Keratinocyte (primary cell): ENCODE measurements around the gene COTL1. TPM values are rescaled to one million over a fixed set of nuclear protein-coding genes. Genes with fewer than 3 reads are reported as not detected.

ENCODE experiments used
- DNase-seq: peaks from one replicate; pipeline ENCODE4 v3.0.0-alpha.2; 2011; ENCODE audit warnings: low read depth, missing footprints, low spot score
- FAIRE-seq: peaks from 2 replicates; lab custom pipeline; 2011; peaks lifted over from hg19 to GRCh38; lab: Jason Lieb, UNC
- H2AFZ ChIP-seq: 2 replicates; pipeline ENCODE4 v1.6.0; 2012; ENCODE audit warnings: low read length, control low read depth, inconsistent platforms; ENCODE audit not compliant: control insufficient read depth
- H3K27ac ChIP-seq: 2 replicates; pipeline ENCODE4 v1.5.1; 2011; ENCODE audit warnings: low read length; ENCODE audit not compliant: control insufficient read depth, insufficient read depth
- H3K27me3 ChIP-seq: 3 replicates; pipeline ENCODE4 v1.6.0; 2011; ENCODE audit warnings: low read length; ENCODE audit not compliant: control insufficient read depth, insufficient read depth; ENCODE audit errors: extremely low read depth
- H3K36me3 ChIP-seq, 2 experiments: 2 replicates in 1 of 2; 3 replicates in 1 of 2; pipeline ENCODE4 v1.5.1; 2011; ENCODE audit warnings: low read length in 2 of 2, mild to moderate bottlenecking in 1 of 2; ENCODE audit not compliant: control insufficient read depth in 2 of 2, insufficient read depth in 2 of 2; ENCODE audit errors: extremely low read depth in 1 of 2
- H3K4me1 ChIP-seq: 3 replicates; pipeline ENCODE4 v1.5.1; 2011; ENCODE audit warnings: low read length; ENCODE audit not compliant: control insufficient read depth, insufficient read depth; ENCODE audit errors: extremely low read depth
- H3K4me2 ChIP-seq: 3 replicates; pipeline ENCODE4 v1.6.0; 2011; ENCODE audit warnings: low read depth, low read length; ENCODE audit not compliant: control insufficient read depth, insufficient read depth; ENCODE audit errors: extremely low read depth
- H3K4me3 ChIP-seq, 3 experiments: fragments of 200-600 bp in 1 of 3; sonication (generic) in 1 of 3; 2 replicates in 2 of 3; 3 replicates in 1 of 3; pipeline ENCODE4 v1.5.1; 2011 to 2016; ENCODE audit warnings: low read length in 3 of 3, mild to moderate bottlenecking in 3 of 3, control low read depth in 2 of 3, inconsistent platforms in 1 of 3, low read depth in 1 of 3, mixed read lengths in 1 of 3, mixed run types in 1 of 3, moderate library complexity in 1 of 3; ENCODE audit not compliant: control insufficient read depth in 2 of 3, insufficient read depth in 2 of 3; ENCODE audit errors: extremely low read depth in 1 of 3
- H3K79me2 ChIP-seq: 2 replicates; pipeline ENCODE4 v1.6.0; 2012; ENCODE audit warnings: low read length; ENCODE audit not compliant: control insufficient read depth, insufficient read depth
- H3K9ac ChIP-seq: 3 replicates; pipeline ENCODE4 v1.6.0; 2011; ENCODE audit warnings: low read length; ENCODE audit not compliant: control insufficient read depth, insufficient read depth; ENCODE audit errors: extremely low read depth
- H3K9me1 ChIP-seq: 3 replicates; pipeline ENCODE4 v1.6.0; 2011; ENCODE audit warnings: low read length; ENCODE audit not compliant: control insufficient read depth, insufficient read depth; ENCODE audit errors: extremely low read depth
- H3K9me3 ChIP-seq: 2 replicates; pipeline ENCODE4 v1.5.1; 2012; ENCODE audit warnings: low read depth, low read length; ENCODE audit not compliant: control insufficient read depth
- H4K20me1 ChIP-seq: 3 replicates; pipeline ENCODE4 v1.6.0; 2011; ENCODE audit warnings: low read length; ENCODE audit not compliant: control insufficient read depth, insufficient read depth; ENCODE audit errors: extremely low read depth
- EZH2 ChIP-seq: IDR thresholded peaks from one replicate; pipeline ENCODE4 v1.6.1; 2012; ENCODE audit warnings: inconsistent platforms, mild to moderate bottlenecking, low read length, moderate library complexity
- dilution Hi-C: fragments of 300-500 bp; cut with MboI; formaldehyde crosslinking; loops from one replicate; pipeline ENCODE4 v1.7.0; 2020; ENCODE audit warnings: low sequenced_read_pairs; ENCODE audit not compliant: extremely low pct_ligation_motif_present
- polyA plus RNA-seq, 5 experiments: library from polyadenylated mRNA; depleted of rRNA in 3 of 5; stranded (reverse) in 3 of 5; stranded (forward) in 1 of 5; unstranded in 1 of 5; fragments of >200 nt; gene quantifications; 1 replicate in 1 of 5; 2 replicates in 3 of 5; 3 replicates in 1 of 5; pipeline versions ENCODE4 v1.2.1 to v1.2.3, GENCODE V29; 2011 to 2012; ENCODE audit warnings: missing spikeins in 2 of 5, low read depth in 1 of 5, low replicate concordance in 1 of 5
- TF ChIP-seq, protein P1 (sequence below), 3 experiments: IDR thresholded peaks in 1 of 3; conservative IDR thresholded peaks in 1 of 3; optimal IDR thresholded peaks in 1 of 3; 2 replicates in 2 of 3; 3 replicates in 1 of 3; pipeline versions ENCODE3 to v1.5.1; 2011; ENCODE audit warnings: low read length in 3 of 3, mild to moderate bottlenecking in 3 of 3, moderate library complexity in 2 of 3, control low read depth in 1 of 3, inconsistent platforms in 1 of 3; ENCODE audit not compliant: insufficient read depth in 2 of 3; ENCODE audit errors: extremely low read depth in 1 of 3

The COTL1 gene
- polyA plus RNA-seq, 1 donor (not counting 4 experiments of a cell fraction or from before 2014, with no cell fraction given): 116 TPM

DNA sequence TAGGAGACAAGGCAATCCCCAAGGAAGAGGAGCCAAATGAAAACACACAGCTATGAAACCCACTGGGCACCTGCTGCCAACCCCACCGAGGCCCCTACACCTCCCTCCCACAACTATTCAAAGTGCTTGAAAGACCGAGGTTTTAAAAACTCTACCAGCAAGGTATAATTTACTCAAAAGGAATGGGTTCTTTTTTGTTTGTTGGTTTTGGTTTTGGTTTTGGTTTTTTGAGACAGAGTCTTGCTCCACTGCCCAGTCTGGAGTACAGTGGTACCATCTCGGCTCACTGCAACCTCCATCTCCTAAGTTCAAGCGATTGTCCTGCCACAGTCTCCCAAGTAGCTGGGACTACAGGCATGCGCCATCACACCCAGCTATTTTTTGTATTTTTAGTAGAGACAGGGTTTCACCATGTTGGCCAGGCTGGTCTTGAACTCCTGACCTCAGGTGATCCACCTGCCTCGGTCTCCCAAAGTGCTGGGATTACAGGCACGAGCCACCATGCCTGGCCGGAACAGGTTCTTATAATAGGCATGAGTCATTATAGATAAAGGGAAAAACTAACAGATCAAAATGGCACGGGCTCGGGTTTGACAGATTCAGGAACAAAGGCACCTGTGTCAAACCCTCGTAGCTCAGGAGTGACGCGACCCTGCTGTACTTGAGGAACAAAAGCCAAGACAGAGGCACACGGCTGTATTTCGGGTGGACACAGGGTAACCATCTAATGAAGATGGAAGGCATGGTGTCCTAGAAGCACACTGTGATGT lies 40.7 kb downstream of the COTL1 start:
- TF ChIP-seq EZH2: no peak
- TF ChIP-seq, protein P1, sequence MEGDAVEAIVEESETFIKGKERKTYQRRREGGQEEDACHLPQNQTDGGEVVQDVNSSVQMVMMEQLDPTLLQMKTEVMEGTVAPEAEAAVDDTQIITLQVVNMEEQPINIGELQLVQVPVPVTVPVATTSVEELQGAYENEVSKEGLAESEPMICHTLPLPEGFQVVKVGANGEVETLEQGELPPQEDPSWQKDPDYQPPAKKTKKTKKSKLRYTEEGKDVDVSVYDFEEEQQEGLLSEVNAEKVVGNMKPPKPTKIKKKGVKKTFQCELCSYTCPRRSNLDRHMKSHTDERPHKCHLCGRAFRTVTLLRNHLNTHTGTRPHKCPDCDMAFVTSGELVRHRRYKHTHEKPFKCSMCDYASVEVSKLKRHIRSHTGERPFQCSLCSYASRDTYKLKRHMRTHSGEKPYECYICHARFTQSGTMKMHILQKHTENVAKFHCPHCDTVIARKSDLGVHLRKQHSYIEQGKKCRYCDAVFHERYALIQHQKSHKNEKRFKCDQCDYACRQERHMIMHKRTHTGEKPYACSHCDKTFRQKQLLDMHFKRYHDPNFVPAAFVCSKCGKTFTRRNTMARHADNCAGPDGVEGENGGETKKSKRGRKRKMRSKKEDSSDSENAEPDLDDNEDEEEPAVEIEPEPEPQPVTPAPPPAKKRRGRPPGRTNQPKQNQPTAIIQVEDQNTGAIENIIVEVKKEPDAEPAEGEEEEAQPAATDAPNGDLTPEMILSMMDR (optimal IDR thresholded peaks at IDR 0.05 in 1 of 3, IDR thresholded peaks at IDR 0.05 in 1 of 3, conservative IDR thresholded peaks at IDR 0.05 in 1 of 3; ENCODE audit: extremely low read depth in 1 of 3, insufficient read depth in 2 of 3, low read length in 3 of 3): no peak
- FAIRE-seq (no peak), DNase-seq (no peak)
- no peaks in the 10 kb centered on the region for H3K9me3 ChIP-seq
- H4K20me1 ChIP-seq: peaks cover 17% of the 10 kb centered on the region
- H3K4me3 ChIP-seq: no peak overlapping the region
- no peak overlapping the region for H3K27ac ChIP-seq
- H2AFZ ChIP-seq: no peak overlapping the region
- H3K9ac ChIP-seq: no peak overlapping the region
- peaks cover 6% of the 10 kb centered on the region for H3K9me1 ChIP-seq
- no peak overlapping the region for H3K4me2 ChIP-seq
- peaks cover 17 to 26% of the 10 kb centered on the region in 2 experiments for H3K36me3 ChIP-seq
- no peaks in the 10 kb centered on the region for H3K27me3 ChIP-seq
- peaks cover 69% of the 10 kb centered on the region for H3K79me2 ChIP-seq
- dilution Hi-C loops: no loop called here
- H3K4me1 ChIP-seq: no peaks in the 10 kb centered on the region

DNA sequence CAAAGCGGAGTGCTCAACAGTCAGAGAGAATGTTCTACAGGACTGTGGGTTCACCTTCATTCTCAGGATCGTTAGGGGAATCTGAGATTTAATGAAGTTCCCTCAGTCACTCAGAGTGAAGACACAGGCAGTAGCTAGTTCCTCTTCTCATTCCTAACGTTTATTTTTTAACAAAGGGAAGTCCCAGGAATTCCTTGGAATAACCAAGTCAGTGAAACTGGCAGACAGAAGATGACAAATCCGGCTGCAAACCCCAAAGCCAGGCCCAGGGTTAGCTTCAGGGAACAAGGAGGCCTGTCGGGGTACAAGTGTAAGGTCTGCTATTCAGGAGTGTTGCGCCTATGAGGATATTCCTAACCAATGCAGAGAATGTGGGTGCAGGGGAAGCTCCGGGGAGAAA lies 42.0 kb downstream of the COTL1 start:
- peaks cover 79% of the 10 kb centered on the region for H3K79me2 ChIP-seq

More for the DNA sequence above, 42.0 kb downstream of the COTL1 start:
- TF ChIP-seq EZH2: no peak
- TF ChIP-seq, protein P1 (optimal IDR thresholded peaks at IDR 0.05 in 1 of 3, IDR thresholded peaks at IDR 0.05 in 1 of 3, conservative IDR thresholded peaks at IDR 0.05 in 1 of 3; ENCODE audit: extremely low read depth in 1 of 3, insufficient read depth in 2 of 3, low read length in 3 of 3): no peak
- Histone ChIP-seq H3K4me2 (no peak overlapping the region), H4K20me1 (peaks cover 17% of the 10 kb centered on the region), H3K36me3 (peaks cover 20 to 28% of the 10 kb centered on the region in 2 experiments), H3K27me3 (no peaks in the 10 kb centered on the region), H3K4me1 (no peaks in the 10 kb centered on the region), H3K4me3 (no peak overlapping the region), H3K27ac (no peak overlapping the region), H2AFZ (no peak overlapping the region), H3K9me3 (peaks cover 2% of the 10 kb centered on the region), H3K9ac (no peak overlapping the region), H3K9me1 (peaks cover 6% of the 10 kb centered on the region)
- no peak for FAIRE-seq
- dilution Hi-C loops: no loop called here
- no peak for DNase-seq
